Measurements from ENCODE around the gene MLLT1.

- TF ChIP-seq CTCF (IDR thresholded peaks at IDR 0.05) (no peak), EZH2 (IDR thresholded peaks at IDR 0.05; ENCODE audit: borderline replicate concordance, insufficient read depth, low read depth, low read length, poor library complexity, severe bottlenecking) (no peak)
Observed at GRCh38 chr19:6263306-6263705, 16.5 kb downstream of the MLLT1 start.

Data from B cell (primary cell).